Measurements from ENCODE around the gene SH3TC1. TPM values are rescaled to one million over a fixed set of nuclear protein-coding genes. Genes with fewer than 3 reads are reported as not detected.

SH3TC1 gene
- polyA plus RNA-seq, 1 experiment: 1.2 TPM

DNA sequence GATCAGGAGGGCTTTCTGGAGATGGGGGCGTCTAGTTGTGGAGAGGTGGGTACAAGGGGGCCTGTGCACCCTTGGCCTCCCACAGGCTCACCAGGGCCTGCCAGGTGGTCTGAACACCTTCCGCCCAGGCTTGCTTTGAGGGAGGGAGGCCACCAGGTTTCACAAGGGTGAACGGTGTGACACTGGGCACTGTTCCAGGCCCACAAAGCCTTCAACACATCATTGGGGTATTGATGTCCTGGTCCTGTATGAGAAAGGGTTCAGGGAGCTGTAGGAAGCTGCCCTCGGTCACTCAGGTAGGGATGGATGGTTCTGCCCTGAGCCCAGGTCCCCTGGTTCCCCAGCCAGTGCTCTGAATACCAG is 76.4 kb downstream of the SH3TC1 start:
- ChIA-PET POLR2A (no interaction called here), CTCF (interaction anchor here (0.6 to 3.2 kb wide), 9 partner anchors 15 to 133 kb away, joined by 3 to 26 read pairs (median 6); no protein-coding TSS in a partner anchor)
- TF ChIP-seq, protein P1, sequence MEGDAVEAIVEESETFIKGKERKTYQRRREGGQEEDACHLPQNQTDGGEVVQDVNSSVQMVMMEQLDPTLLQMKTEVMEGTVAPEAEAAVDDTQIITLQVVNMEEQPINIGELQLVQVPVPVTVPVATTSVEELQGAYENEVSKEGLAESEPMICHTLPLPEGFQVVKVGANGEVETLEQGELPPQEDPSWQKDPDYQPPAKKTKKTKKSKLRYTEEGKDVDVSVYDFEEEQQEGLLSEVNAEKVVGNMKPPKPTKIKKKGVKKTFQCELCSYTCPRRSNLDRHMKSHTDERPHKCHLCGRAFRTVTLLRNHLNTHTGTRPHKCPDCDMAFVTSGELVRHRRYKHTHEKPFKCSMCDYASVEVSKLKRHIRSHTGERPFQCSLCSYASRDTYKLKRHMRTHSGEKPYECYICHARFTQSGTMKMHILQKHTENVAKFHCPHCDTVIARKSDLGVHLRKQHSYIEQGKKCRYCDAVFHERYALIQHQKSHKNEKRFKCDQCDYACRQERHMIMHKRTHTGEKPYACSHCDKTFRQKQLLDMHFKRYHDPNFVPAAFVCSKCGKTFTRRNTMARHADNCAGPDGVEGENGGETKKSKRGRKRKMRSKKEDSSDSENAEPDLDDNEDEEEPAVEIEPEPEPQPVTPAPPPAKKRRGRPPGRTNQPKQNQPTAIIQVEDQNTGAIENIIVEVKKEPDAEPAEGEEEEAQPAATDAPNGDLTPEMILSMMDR (IDR thresholded peaks at IDR 0.05; ENCODE audit: insufficient read depth, low read depth, low read length): no peak
- no peaks in the 10 kb centered on the region for H3K36me3 ChIP-seq (ENCODE audit: control insufficient read depth, insufficient read depth, low read length)
- H3K27me3 ChIP-seq (ENCODE audit: control insufficient read depth, insufficient read depth, low read length): peaks cover 2% of the 10 kb centered on the region; the same call in 1 of the 2 replicates
- no peak for DNase-seq (ENCODE audit: low read depth)
- no peak overlapping the region for H3K4me3 ChIP-seq (ENCODE audit: low read depth, low read length)

DNA sequence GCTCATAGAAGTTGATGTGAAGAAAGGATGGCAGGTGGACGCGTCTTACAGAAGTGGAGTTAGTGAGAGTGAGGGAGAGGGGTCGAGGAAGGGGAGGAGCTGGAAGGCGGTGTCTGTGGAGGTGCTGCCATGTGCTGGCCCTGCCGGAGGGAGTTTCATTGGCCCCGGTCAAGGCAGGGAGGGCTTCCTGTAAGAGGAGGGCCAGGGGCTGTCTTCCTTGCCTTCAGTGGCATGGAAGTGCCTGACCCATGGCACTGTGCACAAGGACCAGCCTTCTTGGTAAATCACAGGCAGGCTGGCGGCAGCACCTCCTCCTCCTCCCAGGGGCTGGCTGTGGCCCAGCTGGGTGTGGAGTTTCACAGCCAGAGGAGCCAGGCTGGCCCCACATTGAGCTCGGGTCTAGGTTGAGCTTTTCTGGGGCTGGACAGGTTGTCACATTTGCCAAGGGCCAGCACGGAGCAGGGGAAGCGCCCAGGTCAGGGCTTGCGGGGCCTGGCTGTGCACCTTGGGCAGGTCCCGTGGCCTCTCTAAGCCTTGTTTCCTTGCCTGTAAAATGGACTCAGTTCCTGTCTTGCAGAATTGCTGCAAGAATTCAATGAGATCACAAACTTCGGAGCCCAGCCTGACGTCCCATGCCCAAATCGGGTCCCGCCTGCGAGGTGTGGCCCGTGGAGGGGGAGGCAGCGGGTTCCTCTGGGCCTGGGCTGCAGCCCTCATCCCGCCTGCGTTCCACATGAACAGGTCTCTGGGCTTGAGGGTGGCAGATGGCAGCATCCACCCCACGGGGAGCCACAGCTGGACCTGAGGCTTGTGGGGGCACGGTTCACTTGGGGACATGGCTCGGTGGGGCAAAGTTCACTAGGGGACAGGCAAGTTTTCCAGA is 77.5 kb downstream of the SH3TC1 start:
- no peak for DNase-seq (ENCODE audit: low read depth)
- H3K27me3 ChIP-seq (ENCODE audit: control insufficient read depth, insufficient read depth, low read length): no peaks in the 10 kb centered on the region
- H3K4me3 ChIP-seq (ENCODE audit: low read depth, low read length): no peak overlapping the region
- ChIA-PET POLR2A (no interaction called here), CTCF (interaction anchor here (0.9 to 3.2 kb wide), 5 partner anchors 16 to 127 kb away, joined by 3 to 11 read pairs (median 3); no protein-coding TSS in a partner anchor)
- no peaks in the 10 kb centered on the region for H3K36me3 ChIP-seq (ENCODE audit: control insufficient read depth, insufficient read depth, low read length)
- TF ChIP-seq, protein P1 (IDR thresholded peaks at IDR 0.05; ENCODE audit: insufficient read depth, low read depth, low read length): no peak

DNA sequence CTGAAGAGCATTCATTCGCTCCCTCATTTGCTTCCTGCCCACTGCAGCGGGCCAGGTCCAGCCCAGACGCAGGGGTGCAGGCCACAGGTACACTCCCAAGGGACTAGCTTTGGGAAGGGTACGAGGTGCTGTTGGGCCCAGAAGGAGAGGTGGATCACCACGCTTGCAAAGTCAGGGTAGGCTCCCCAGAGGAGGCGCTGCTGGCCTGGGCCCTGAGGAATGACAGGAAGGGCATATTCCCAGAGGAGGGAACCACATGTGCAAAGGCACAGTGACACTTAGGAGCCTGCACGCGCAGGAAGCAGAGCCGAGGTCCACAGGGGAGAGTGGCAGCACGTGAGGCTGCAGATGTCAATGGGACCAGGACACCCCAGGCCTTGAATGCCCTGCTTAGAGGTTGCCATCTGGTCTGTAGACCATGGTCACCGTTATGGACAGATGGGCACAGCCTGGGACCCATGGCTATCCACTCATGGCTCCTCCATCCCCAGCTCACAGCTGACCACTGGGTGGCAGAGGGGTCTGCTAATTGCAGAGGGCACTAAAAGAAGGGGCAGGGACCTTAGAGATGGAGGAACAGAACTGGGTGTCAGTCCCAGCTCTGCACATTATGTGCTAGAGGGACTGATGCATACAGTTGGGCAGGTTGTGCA is 78.4 kb downstream of the SH3TC1 start:
- DNase-seq (ENCODE audit: low read depth): no peak
- ChIA-PET POLR2A (no interaction called here), CTCF (interaction anchor here (0.9 to 3.2 kb wide), 7 partner anchors 8 to 126 kb away, joined by 3 to 11 read pairs (median 4); partner anchors contain the start of gene HTRA3)
- Histone ChIP-seq H3K36me3 (ENCODE audit: control insufficient read depth, insufficient read depth, low read length) (no peaks in the 10 kb centered on the region), H3K27me3 (ENCODE audit: control insufficient read depth, insufficient read depth, low read length) (no peaks in the 10 kb centered on the region), H3K4me3 (ENCODE audit: low read depth, low read length) (no peak overlapping the region)
- TF ChIP-seq, protein P1 (IDR thresholded peaks at IDR 0.05; ENCODE audit: insufficient read depth, low read depth, low read length): no peak

DNA sequence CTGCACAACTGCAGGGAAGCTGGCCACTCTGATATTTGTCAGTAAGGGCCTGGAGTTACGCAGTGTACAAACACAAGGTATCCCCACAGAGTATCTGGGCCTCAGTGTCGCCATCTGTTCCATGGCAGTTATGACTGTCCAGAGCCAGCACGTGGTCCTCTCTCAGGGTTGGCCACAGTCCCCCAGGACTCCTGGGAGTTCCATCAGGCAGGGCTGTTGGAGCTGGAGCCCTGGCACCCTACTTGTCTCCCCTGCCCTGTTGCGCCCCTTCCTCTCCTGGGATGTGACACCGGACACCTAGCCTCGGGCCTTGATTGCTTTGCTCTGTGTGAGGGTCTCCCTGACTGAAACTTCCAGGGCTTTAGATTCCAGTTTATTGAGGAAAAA is 78.9 kb downstream of the SH3TC1 start:
- Histone ChIP-seq H3K27me3 (ENCODE audit: control insufficient read depth, insufficient read depth, low read length) (no peaks in the 10 kb centered on the region), H3K4me3 (ENCODE audit: low read depth, low read length) (no peak overlapping the region), H3K36me3 (ENCODE audit: control insufficient read depth, insufficient read depth, low read length) (no peaks in the 10 kb centered on the region)
- ChIA-PET POLR2A (no interaction called here), CTCF (interaction anchor here (0.9 to 1.6 kb wide), 3 partner anchors 8 to 125 kb away, joined by 3 to 8 read pairs (median 4); partner anchors contain the start of gene HTRA3)
- no peak for DNase-seq (ENCODE audit: low read depth)
- TF ChIP-seq, protein P1 (IDR thresholded peaks at IDR 0.05; ENCODE audit: insufficient read depth, low read depth, low read length): no peak

All from BJ (cell line).